GM18508 (cell line): ENCODE data around the gene PLXNA2.

ENCODE experiments used
- ATAC-seq: cut with Tn5 transposase; IDR thresholded peaks from one replicate; pipeline ENCODE4 v1.9.1; 2021; ENCODE audit warnings: moderate number of reproducible peaks; ENCODE audit not compliant: insufficient read depth, unreplicated experiment

PLXNA2 gene

DNA sequence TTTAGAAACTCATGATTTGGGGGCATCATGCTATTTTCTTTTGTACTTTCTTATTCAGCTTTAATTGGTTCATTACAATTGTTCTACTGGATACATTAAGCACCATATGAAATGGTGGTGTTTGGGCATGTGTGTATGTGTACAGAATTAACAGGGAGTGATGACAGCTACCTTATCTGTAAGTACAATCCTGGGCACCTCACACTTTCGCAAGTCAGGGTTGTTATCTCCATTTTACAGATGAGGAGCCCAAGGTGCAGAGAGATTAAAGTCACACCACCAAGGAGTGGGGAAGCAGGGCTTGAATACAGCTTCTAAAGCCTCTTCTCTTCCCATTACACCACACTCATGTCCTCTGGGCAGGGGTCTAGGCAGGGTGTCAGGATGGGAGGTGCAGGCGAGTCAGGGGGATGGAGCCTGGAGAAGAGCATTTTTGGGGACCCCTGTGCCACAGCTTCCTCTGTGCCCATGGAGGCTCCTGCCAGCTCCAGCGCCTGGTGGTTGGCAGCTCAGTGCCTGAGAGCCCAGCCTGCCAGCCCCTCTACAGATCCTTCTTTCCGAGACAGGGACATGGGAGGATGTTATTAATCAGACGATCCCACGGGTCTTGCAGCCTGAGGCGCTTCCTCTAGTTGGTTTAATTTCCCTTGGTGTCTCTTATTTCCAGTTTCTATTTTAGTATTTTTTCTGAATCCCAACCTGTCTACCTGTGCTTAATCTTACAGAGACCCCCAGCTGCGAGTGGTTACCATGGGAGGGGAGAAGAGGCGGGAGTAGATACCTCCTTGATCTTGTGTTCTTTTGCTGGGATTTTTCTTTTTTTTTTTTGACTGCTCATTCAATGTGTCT, 207.0 kb downstream of the PLXNA2 start:
- no peak for ATAC-seq

DNA sequence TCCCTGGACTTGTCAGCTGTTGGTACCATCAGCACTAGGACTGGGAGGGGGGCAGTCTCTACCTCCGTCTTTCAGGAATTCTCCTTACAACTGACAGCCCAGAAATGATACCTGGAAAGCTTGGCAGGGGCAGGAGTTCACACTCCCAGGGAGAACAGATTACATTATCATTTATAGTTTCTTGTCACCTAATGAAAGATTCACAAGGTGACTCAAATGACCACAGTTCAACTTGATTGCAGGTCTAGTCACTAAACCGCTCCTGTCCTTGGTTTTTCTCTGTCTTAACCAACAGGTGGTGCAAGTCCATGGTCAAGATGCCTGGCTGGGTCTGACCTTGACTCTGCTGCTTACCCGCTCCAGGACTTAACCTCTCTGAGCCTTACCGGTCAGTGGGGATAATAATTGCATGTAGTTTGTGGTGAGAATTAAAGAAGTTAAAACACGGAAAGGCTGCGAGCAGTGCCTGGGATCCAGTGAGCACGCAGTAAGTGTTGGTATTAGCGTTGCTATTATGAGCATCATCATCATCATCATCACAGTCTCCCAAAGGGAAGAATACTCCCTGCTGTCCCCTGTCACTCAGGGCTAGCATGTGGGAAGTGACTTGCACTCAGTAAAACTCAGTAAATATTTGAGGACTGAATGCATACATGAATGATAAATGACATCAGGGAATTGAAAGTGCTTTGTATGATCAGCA, 207.9 kb downstream of the PLXNA2 start:
- ATAC-seq, result no peak

DNA sequence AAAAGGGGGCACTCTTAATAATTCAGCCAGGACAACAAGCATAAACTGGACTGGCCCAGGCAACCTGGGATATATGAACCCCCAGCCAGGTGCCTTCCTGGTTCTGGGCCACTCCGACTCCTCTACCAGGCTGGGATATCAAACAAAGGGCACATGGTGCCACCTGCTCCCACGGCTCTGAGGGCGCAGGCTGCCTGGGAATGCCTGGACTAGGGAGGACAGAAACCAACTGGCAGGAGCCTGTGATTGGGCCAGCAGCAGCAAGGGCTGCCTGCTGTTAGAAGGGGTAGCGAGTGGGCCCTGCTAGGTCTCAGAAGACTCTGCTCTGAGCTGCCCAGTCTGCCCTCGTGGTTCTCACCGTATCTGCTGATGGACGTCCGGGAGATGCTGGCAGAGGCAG, 210.0 kb downstream of the PLXNA2 start:
- ATAC-seq, result no peak

DNA sequence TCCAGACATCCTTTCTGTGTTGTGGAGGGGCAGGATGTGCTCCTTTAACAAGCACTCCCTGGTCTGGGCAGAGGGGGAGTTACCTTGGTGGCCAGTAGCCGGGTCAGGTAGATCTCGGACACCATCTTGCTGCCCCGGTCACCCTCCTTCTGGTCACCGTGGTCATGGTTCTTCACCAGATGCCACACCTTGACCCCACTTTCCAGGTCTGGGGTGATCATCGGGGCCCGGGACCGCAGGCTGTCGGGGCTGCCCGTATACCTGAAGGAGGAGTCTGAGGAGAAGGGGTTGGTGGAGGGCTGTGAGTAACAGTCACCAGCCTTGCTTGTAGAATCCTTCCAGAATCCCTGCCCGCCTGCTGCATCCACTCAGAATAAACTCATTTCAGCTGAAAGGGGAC, 210.9 kb downstream of the PLXNA2 start:
- no peak for ATAC-seq

DNA sequence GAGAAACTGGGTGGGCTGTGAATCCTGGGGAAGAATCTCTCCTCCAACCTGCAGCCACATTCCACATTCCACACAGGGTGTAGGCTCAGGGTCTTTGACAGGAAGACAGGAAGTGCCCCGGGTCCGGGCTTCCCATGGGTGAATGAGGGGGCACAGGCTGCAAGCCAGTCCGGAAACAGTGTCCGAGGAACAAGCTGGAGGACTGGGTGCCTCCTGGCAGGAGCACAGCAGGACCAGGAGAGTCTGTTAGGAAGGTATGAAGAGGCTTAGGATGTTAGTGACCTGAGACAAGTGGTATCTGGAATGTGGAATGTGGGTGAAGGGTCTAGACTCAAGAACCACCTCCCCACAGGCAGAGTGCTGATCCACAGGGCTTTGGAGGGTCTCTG, 212.3 kb downstream of the PLXNA2 start:
- no peak for ATAC-seq

DNA sequence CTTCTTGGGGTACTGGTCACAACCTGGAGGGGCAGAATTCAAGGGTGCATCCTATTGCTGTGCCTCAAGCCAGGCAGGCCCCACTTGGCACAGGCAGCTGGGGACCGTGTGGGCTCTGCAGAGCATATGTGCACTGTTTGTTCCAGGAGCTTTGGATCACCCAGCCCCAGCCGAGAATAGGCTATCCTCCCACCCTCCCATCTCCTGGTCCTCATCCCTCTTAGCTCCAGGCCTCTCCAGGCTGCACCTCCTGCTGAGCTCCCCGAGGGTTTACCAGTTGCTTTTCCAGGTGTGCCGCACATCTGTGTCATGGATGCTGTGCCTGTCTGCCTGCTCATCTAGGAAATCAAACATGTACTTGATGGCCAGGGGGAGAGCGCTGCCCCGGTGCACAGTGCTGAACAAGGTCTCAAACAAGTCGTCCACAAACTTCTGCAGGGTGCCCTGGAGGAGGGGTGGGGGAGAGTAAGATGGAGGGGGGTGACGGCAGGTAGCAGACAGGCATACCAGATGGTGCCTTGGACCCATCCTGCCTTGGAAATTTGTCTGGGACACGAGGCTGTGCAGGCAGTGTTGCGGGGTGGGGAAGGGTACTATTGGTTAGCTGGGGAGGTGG, 212.8 kb downstream of the PLXNA2 start:
- ATAC-seq, result no peak

DNA sequence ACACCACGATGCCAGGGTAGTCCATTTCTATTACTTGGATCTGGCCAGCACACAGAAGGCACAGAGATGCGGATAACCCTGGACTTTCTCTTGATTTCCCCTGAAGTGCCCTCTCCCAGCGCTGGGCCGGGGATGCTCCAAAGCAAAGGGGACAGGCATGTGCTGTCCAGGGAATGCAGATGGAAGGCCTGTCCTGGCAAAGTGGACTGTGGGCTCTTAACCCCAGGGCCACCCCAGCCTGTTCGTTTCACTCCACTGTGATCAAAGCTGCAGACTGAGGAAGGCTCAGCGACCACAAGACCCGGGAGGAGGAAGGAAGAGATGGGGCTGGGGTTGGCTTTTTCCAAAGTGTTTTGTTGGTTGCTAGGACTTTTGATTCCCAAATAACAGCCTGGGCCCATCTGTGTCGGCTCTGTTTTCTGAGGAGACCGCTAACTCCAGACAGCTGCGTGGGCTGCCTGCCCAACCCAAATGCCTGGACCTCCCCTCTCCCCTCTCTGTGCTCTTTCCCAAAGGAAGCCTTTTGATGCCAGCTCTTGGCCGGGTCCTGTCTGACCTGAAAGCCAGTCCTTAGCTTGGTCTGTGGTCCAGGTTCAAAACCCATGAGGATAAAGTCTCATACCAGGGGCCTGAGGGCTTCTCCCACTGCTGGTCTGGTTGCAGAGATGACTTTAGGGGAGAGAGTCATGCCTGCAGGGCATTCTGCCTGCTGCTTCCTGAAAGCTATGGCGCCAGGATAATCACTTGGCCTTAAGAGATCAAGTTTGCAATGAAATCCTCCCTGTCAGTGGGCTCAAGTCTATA, 213.7 kb downstream of the PLXNA2 start:
- no peak for ATAC-seq

DNA sequence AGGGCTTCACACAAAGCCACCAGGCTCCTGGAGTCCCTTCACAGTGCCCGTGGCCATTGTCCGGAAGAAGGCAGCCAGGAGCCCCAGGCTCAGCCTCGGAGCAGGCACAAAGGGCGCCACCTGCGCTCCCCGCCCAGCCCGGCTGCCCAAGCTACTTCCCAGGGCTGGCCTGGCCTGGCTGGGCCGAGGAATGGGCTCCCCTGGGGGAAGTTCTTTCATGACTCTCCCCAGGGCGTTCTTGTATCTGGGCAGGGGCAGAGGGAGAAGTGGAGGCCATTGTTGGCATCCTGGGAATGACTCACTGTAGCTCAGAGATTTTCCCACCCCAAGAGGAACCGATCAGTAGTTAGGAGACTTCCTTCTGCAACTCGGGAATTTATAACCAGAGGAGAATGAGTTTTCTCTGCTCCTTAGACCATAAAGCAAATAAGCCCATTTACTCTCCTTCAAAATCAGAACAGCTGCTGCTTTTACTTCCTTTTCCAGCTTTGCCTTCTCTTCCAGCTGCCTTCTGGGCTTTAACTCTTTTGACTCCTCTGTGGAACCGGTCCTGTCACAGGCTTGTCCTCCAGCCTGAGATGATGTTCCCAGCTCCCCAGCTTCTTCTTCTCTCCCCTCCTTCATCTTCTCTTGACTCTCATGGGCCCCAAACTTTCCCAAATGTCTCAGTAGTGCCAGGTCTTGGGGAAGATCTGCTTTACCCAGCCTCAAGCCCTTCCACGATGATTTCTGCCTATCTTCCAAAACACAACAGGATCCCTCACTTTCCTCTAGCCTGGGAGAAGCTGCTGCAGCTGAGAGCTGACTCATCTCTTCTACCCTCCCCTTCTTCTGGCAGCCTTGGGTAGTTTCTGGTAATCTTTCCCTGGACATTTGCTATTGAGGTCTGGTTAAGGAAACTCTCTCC, 214.6 kb downstream of the PLXNA2 start:
- ATAC-seq, result no peak

DNA sequence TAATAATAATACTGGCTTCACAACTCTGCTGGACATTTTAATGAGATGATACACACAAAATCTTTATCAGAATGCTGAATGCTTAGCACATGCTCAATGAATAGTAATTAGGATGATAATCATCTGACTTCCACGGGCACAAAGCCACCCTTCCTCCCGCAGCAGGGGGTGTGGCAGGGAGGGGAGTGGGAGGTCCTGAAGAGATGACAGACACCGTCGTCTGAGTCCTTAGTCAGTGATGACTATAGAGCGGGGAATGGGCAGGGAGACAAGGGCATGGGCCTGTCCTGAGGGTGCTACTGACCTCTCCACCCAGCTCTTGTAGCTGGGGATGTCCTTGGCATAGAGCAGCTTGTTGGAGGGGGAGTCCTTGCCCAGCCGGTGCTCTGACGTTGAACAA, 215.7 kb downstream of the PLXNA2 start:
- ATAC-seq, result no peak

DNA sequence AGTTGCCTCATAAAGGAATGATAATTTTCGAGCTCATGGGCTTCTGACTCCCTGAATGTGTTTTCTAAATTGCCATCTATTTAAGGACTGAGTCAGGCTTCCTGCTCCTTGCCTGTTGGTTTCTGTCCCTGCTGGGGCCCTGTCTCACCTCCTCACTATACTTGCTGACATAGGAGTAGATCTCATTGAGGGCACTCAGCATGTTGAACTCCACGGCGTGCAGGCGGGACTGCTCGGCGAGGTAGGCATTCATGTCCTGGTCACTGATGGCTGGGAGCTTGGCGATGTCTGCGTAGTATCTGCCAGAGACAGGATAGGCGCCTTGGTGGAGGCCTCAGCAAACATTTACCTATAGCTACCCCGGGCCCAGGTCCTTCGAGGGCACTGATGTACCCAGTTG, 216.3 kb downstream of the PLXNA2 start:
- no peak for ATAC-seq

DNA sequence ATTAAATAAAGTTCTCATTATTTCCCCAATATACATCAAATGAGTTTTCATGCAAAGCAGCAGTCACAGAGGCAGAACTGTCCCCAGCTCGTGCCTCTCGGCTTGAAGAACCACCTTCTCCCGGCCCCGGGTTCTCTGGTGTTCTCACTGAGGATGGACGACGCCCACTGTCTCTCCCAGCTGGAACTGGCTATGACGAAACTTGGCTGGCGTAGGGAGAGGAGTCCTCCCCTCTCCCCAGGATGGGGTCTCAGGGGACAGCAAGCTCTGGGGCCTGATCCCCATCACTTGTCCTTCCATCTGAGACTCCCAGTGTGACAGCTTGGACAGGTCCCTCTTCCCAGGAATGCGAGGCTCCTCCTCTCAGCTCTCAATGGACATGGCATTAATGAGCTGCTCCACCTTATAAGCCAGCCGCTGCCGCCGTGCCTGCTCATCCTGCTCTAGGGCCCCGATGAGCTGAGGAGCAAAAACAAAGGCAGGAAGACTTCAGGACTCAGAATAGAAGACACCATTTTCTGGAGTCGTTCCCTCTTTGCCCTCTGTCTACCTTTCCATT, 217.2 kb downstream of the PLXNA2 start:
- no peak for ATAC-seq

DNA sequence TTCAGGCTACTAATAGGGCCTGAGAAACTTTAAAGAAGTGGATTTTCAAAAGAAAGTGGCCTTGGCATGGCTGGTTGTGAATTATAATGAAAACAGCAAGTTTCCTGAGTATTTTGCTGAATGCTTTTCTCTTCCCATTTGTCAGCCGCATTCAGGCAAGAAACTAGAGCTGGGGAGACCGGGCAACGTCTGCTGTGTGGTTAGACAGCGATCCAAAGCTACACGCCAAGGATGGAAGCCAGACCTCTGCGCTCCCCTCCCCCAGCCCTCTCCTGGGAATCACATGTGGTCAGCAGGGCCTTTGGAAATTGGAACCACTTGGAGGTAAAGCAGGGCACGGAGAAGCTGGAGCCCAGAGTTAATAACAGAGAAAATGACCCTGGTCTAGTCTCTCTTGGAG, 219.2 kb downstream of the PLXNA2 start:
- ATAC-seq, result no peak

DNA sequence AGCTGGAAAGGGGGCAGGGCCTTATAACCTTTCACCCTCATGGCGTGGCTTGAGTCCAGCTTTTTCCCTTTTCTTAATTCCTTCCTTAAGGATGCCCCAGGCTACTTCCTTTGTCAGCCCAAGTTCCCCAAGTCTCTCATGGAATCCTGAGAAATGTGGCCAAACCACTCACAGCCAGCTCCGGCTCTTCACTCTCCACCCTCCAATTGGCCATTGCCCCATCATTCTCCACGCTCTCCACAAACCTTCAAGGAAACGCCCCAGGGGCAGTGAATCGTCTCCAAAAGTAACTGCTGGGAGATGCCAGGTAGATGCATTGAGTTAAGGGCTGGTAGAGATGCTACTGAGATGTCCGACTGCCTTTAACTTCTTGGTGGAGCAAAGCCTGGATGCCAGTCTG, 219.8 kb downstream of the PLXNA2 start:
- ATAC-seq, result no peak

DNA sequence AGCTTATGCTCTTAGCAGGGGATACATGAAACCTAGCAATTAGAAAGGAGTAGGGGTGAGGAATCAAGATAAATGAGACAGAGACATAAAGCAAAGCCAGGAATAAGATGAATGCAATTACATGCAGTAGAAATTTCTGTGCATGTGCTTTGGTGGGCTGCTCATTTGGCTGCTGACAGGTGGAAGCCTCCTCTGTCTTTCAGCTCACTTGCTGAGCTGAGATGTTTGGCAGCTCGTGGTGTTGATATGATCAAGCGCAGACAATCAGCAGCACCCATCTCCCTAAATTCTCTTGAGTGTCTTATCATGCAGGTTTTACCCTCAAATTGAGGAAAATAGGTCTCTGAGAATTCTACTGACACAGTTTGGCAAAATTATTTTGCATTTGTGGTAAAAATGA, 224.9 kb downstream of the PLXNA2 start:
- ATAC-seq, result no peak

DNA sequence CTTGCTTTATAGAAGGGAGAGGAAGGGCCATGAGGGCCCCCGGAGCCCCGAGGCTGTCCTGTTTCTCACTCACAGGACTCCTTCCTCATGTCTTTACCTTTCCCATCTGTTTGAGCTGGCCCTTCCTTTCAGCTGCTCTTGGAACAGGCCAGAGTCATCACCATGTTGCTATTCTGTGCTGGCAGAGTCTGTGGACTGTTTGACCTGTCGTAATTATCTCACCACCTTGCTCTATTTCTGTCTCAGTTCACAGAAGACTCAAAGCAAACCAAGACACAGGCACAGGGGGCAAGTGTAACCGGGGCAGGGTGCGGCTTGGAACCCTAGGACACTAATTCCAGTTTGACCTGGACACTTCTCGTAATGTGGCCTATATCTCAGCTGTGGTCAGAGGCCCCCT, 228.9 kb downstream of the PLXNA2 start:
- no peak for ATAC-seq

DNA sequence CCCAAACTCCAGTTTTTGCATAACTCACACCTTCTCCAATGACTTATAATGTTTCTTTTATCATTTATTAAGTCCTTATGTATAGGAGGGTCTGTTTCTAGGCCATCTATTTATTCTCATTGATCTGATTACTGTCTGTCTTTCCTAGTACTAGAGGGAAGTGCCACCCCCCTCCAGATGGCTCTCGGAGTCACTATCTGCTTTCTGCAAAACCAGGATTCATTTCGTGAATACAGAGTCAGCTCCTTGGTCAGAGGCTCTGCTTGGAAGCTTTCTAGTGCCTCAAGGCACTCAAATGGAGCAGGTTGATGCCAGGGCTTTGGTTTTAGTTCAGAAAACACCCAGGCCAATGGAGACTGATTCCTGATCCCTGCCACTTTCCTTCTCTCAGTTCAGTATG, 231.0 kb downstream of the PLXNA2 start:
- ATAC-seq, result no peak

DNA sequence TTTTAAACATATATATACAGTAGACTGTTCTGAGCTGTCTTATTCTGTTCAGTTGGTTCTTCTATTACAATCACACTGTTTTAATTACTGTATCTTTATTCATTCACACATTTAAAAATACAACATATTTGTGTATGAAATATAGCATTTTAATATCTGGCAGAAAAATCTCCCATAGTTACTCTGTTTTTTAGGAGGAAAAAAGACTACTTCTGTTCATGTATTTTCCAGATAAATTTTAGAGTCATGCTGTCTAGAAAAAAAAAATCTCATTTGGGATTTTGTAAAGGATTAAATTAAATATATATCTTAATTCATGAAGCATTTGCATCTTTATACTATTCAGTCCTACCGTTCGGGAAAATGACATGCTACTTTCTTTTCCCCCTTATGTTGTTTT, 231.5 kb downstream of the PLXNA2 start:
- no peak for ATAC-seq

DNA sequence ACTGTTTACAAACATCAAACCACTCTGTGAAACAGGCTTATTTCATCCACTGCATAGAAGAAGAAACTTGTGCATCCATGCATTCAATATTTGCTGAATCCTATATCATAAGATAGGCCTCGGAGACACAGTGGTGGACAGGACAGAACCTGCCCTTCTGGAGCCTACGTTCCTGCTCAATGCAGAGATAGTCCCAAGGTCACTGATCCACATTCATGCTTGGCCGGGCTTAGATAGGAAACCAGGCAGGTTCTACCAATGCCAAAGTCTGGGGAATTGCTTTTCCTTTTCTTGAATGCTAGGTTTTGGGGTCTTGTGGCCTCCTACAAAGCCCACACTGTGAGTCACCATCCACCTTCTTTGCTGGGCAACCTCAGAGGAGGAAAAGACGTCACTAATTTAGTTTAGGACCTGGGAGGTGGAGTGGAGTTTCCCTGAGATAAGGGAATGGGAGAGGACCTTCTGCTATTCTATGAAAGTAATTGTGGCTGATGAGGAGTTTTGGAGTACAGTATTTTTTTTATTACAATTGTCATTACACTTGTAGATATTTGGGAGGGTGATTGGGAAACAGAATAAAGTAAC, 233.6 kb downstream of the PLXNA2 start:
- no peak for ATAC-seq
